HG02884 (cell line): ENCODE data around the gene FAM149A.

ENCODE experiments used
- ATAC-seq: cut with Tn5 transposase; IDR thresholded peaks from one replicate; pipeline ENCODE4 v1.9.1; 2021; ENCODE audit warnings: mild to moderate bottlenecking, moderate library complexity; ENCODE audit not compliant: unreplicated experiment

FAM149A gene

DNA sequence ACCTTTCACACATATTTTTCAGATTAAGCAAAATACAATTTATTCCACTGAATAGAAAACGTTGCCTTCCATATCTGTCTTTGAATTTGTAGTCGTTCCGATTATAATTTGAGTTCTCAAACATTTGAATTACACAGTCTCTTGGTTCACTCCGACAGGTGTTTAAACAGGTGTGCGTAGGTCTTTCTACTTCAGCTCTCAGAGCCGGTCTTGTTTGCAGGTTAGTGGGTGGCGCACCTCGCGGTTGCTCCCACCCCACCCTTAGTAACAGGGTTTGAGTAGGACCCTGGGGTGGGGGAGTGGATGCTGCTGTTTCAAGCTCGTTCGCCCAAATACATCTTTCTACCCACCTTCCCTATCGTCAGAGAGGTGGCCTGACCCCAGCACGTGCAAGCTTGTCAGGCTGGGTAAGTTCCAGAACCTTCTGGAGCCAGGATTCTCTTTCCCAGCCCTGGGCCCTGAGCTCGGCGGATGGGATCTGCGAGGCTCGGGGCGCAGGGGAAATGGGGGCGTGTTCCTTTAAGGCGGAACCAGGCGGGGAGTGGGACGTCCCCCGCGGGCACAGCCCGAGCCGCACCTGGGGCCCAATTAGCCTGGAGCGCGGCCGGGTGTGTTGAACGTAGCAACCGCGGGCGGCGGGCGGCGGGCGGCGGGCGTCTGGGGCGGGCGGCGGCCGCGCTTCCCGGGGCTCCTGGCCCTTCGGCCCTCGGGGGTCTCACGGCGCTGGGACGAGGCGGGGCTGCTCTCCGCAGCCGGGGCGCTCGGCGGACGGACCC lies at the start of gene FAM149A:
Gene FAM149A, plus strand, starts transcription at position 591 of the 776 bp plus-strand sequence.
- peak; percentile 52 for ATAC-seq

DNA sequence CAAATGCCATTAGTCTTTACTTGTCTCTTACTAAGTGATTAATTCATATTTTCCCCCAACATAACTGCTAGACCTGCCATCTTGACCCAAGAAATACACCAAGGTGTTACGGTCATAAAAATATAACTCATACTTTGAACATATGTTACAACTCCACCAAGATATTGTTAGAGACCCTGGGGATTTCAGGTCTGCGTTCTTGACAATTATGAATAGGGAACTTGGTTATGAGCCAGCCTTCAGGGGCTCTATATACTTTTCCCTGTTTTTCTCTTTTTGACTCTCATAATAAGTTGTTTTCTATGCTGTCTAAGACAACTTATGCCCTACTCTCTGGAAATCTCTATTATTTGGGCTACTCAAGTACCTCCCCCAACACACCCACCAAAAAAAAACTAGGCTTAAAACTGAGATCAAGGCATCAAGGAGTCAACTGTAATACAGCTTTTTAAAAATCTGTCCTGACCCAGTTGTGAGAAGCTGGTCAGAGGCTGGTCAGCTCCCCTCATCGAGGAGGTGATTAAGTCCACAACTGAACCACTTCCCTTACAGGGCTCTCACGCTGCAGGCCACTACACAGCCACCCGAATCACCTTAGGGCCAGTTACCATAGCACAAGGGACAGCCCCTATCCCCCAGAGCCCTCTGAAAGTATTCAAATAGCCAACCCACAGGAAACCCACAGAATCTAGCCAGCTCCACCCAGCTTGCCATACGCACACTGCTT lies 46.1 kb upstream of the FAM149A start:
- peak; percentile 100 for ATAC-seq

DNA sequence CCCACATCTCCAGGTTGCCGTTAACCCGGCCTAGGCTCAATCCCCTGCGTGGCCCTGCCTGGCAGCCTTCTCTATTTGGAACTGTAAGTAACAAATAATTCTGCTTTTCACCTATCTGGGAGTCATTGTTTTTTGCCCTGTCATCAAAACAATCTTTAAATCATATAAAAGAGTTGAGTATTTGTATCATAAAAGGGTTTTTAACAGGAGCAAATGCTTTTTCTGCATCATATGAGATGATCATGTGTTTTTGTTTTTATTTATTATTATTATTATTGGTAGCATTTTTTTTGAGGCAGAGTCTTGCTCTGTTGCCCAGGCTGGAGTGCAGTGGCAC lies 45.6 kb upstream of the FAM149A start:
- ATAC-seq: no peak

DNA sequence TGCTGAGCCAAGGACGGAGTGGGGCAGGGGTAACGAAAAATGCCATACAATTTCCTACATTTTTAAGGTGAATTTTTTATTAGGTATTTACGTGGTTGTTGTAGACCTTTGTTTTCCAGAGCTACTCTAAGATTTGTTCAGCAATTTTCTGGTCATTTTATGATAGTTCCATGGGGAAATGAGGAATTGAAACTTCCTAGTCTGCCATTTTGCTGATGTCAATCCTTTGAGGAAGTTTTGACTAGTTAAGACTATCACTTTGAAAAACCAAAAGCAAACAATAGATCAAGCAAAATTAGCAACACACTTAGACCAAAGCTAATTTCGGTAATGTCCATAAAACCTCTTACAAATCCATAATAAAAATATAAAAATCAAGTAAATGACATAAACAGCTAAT lies 42.6 kb upstream of the FAM149A start:
- ATAC-seq: no peak

DNA sequence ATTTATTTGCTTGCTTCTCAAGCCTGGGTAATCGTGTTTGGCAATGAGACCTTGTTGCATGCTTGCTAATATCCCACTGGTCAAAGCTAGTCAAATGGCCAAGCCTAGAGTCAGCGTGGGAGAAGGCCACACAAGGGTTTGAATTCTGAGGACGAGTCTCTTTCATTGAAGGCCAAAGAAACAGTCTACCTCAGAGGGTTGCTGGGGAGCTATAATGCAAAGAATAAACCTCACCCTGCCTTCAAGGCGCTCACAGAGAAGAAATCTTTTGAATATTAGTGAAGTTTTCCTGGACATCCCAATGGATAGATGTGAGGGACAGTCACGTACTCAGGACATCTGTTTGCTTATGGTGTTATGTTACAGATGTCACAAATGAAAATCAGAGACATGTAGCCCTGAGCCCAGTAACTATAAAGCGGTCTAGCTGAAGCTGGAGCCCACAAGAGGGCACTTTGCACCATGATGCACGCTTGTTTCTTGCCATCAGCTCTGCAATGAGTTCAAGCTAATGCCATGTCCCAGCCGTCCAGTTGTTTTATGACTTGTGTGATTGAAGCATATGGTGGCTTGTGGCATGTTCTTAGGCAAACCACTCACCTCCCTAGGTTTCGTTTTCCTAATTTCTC lies 36.6 kb upstream of the FAM149A start:
- ATAC-seq: peak; percentile 61

DNA sequence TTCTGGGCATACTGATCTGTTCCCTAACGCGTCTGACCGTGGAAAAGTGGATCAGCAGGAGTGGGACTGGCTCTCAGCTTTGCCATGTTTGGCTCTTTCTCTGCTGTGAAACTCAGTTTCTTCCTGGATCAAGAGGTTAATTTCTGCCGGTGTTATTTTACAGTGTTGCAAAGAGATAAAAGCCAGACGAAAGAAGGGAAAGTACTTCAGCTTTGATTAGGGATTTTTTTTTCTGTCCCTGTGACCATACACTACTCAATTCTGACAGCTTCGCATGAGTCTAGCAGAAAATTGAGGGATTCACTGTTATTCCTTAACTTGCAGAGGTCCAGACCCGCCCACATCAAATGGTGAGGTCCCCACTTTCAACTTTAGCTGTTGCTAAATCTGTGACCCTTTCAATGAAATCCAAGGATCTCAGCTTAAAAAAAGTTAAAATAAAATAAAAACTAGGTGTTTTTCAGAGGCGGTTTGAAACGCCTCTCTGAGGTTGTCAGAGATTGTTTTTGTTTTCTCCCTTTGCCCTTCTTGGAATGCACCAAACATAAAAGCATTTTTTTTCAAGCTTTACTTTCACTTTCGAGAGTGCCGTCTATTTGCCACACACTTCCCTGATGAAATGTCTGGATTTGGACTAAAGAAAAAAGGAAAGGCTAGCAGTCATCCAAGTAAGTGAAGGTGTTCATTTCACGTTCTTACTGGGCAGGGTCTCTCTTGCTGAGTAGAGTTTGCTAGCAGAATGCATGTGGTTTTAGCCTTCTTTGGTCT lies 35.7 kb upstream of the FAM149A start, which contains the start of gene TLR3:
Gene TLR3, plus strand, starts transcription at position 576 of the 768 bp plus-strand sequence. CDS start 7,464 bp downstream, outside the sequence.
- ATAC-seq: peak; percentile 50

DNA sequence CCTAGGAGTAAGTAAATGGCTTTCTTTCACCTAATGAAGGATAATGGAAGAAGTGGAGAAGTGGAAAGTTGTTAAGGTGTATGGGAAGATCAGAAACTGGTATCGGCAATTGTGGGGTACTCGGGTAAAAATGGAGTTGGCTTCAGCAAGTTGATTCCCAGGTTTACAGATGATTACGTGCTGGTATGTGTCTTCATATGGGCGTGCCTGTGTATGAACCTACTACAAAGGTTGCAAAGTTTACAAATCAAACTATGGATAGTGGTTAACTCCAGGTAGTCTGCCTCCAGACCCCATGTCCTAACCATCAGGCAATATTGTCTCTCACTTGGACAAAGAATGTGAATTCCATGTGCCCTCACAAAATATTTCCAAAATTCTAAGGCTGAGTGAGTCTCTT lies 34.8 kb upstream of the FAM149A start:
- ATAC-seq: no peak

DNA sequence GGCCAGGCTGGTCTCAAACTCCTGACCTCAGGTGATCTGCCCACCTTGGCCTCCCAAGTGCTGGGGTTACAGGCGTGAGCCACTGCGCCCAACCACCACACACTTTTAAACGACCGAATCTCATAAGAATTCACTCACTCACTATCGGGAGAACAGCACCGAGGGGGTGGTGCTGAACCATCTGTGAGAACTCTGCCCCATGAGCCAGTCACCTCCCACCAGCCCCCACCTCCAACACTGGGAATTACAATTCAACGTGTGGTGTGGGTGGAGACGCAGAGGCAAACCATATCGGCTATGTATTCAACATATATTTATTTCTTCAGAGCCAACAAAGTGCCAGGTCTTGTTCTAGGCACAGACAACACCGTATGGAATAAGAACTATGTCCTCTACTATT lies 32.0 kb upstream of the FAM149A start:
- no peak for ATAC-seq

DNA sequence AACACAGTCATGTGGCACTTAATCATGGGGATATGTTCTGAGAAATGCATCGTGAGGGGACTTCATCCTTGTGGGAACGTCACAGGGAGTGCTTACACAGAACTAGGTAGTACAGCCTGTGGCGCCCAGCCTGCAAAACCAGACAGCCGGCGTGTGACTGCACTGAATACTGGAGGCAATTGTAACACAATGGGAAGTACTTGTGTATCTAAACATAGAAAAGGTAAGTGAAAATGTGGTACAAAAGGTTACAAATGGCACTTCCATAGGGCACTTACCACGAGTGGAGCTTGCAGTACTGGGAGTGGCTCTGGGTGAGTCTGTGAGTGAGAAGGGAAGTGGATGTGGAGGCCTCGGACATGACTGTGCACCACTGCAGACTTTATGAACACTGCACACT lies 30.3 kb upstream of the FAM149A start:
- ATAC-seq: no peak

DNA sequence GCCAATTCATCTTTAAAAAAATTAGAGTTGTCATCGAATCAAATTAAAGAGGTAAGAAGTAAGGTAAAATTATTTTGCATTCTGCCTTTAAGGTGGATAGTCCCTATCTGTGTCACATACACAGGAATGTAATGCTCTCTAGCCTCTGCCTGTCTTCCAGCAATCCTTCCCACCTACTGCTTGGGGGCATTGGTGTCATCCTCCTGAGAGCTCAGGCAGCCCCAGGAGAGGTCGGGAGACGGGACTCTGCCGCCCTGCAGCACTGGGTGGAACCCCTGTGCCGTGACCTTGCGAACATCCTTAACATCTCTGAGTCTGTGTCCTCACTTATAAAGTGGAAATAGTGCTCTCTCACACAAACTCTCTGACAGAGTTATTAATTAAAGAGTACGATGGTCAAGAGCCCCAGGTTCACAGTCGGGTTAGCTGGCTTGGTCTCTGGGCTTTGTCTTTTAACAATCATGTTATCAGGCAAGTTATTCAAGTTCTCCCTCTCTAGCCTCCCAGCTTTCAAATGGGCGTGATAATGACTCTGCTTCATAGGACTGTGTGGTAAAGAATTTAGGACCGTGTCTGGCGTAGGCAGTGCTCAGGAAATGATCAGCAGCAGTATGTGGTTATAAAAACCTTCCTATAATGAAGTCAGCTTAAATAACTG lies 25.4 kb upstream of the FAM149A start:
- ATAC-seq: no peak

DNA sequence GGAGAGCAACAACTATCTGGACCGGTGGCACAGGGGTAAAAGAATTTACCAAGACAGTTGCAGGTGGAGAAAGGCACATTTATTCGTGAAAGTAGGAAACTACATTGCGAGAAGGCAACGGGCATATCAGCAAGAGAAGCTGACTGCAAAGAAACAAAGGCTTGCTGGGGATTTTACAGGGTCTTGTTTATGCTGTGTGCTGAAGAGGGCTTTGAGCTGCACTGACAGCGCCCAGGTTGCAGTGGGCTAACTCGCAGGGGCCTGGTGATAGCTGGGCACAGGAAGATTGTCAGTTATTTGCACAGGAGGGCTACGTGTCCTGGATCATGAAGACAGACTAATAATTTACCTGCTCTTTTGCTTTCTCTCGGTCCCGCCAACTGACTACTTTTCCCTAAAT lies 24.8 kb upstream of the FAM149A start:
- ATAC-seq: no peak

DNA sequence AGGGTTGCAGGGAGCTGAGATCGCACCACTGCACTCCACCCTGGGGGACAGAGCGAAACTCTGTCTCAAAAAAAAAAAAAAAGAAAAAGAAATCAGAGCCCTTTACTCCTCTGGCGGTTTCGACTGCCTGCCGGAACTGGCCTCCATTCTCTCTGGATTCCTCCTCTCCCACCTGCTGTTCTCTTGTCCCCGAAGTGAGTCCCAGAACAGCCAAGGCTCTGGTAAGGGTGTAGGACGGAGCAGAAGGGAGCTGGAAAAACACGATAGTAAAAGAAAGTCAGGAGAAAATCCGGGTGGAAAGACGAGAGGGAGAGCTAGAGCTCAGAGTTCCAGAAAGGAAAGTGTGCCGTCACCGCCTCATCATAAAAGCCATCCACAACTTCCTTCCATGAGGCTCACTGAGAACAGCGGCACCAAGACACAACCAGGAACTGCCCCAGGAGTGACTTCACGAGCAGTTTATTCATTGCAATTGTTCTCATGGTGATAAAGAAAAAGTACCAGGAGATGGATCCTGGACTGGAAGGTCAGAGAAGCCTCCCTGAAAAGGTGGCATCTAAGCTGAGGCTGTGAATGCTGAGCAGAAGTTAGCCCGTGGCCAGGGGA lies 23.2 kb upstream of the FAM149A start:
- no peak for ATAC-seq

DNA sequence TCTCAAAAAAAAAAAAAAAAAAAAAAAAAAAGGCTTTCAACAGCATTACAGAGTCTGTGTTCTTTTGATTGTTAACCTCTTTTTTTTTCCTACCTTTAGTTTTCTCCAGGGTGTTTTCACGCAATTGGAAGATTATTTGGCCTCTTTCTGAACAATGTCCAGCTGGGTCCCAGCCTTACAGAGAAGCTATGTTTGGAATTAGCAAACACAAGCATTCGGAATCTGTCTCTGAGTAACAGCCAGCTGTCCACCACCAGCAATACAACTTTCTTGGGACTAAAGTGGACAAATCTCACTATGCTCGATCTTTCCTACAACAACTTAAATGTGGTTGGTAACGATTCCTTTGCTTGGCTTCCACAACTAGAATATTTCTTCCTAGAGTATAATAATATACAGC lies 22.3 kb upstream of the FAM149A start:
- no peak for ATAC-seq

DNA sequence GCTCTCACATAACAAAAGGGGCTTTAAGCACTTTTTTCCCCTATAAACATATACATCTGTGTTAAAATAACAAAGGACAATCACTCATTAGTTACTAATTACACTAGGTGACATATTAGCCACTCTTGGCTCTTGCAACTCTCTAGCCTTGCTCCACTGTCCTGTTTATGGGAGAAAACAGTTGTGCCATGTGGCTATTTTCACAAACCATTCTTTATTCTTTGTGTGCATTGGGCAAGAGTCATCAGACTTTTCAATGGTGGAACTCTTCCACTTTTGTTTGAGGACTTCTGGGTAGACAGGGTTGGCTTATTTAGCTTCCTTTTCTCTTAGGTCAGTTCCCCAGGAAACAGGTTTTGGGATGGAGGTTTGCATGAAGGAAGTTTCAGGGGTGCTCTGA lies 16.0 kb upstream of the FAM149A start:
- no peak for ATAC-seq

DNA sequence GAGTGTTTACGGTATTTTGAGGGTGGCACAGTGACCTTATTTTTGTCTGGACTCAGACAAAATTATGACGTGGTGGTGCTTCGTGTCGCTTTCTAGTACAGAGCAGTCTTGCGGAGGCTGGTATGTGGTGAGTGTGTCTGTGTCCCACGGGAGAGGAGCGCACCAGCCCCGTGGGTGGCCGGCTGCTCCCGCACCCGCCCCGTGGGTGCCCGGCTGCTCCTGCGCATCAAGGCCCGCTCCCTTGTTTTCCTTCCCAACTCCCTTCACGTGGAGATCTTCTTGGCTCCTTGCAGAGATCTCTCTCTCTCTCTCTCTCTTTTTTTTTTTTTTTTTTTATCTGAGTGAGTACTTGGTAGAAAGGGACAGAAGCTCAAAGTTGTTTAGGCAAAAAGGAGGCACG lies 12.2 kb upstream of the FAM149A start:
- ATAC-seq: no peak

DNA sequence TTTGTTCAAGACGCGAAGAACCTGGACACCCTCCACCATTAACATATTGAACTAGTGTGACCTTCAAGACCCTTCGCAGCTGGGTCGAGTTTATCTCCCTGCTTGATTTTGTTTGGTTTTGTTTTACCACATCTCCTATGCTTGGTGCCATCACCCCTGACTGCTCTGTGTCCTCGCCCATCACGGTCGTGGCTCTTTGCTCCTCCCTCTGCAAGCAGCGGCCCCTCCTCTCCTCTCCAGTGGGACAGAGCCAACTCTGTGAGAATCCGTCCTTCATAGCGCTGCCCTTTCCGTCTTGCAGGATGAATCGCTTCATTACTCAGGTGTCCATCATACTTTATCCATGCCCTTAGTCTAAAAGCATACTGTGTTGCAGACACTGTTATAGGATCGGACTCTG lies 9.1 kb upstream of the FAM149A start:
- no peak for ATAC-seq

DNA sequence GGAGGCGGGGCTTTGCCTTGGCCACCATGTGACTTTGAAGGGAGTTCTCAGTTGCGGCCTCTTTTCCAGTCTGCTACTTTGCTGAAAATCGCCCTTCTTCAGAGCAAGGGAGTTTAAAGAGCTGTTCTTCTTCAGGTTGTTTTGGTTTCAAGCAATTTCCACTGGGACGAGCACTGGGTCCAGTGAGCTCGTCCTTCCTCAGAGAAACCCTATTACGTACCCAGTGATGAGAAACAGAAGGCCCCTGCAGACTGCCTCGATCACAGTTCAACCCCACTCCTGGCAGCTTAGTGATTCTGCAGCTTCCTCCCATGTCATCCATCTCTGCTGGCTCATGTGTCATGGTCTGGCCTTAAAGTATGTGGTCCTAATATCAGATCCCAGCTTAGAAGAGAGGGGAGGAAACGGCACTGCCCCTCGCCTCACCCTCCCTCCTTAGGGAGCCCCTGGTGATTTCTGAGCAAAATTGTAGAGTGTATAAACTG lies 7.8 kb upstream of the FAM149A start:
- no peak for ATAC-seq

DNA sequence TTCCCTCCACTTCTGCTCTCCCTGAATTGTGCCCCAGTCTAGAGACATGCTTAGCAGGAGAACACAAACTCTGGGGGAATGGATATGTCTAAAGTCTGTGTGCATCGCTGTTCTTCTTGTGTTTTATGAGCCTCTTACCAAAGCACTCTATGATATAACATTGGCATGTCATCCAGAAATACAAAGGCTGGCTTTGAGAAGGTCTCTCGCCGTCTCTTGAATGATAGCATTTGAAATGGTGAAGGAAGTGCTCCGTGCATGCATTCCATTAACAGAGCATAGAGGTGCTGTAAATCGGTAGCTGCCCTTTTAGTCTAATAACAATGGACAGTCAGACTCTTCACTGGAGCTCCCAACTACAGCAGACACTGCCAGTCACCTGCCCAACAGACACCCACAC lies 7.1 kb upstream of the FAM149A start:
- no peak for ATAC-seq

DNA sequence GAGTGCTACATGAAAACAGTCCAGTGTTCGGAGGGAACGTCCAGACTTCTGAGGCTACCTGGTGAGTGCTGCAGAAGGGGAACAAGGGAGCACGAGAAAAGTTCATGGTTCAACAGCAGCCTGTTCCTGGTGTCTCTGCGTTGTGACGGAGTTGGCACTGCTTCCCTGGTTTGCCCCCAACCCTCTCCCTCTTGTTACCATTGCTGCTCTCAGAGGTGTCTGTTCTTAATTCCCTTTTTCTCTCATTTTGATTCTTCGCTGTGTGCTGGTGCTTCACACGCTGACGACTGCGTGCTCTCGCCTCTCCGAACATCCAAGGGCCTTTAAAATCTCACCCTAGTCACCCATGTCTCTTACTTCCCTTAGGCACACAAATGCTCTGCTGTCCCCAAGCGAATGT lies 1.6 kb upstream of the FAM149A start:
- ATAC-seq: no peak
